Heart right ventricle (tissue), 16 donors: Measurements from ENCODE around the gene PRDM16. TPM values are rescaled to one million over a fixed set of nuclear protein-coding genes. Genes with fewer than 3 reads are reported as not detected.

ENCODE experiments used
- ATAC-seq, 8 donors: fragments of 200-7000 bp; cut with Tn5 transposase; one replicate each; pipeline ENCODE4 v1.9.1; 2020; ENCODE audit warnings: mild to moderate bottlenecking in 8 of 8, moderate library complexity in 8 of 8, moderate number of reproducible peaks in 1 of 8
- DNase-seq, 2 donors: peaks; one replicate each; pipeline ENCODE4 v3.0.0-alpha.2; 2020
- H3K27ac ChIP-seq, 10 donors: fragments of 200-600 bp; sonication (generic) in 2 of 10; one replicate each; pipeline versions ENCODE4 v1.5.0 to v1.8.0; 2020 to 2022; ENCODE audit warnings: mild to moderate bottlenecking in 3 of 10
- H3K27me3 ChIP-seq, 7 donors: fragments of 200-600 bp; one replicate each; pipeline ENCODE4 v1.8.0; 2021 to 2022; ENCODE audit warnings: mild to moderate bottlenecking in 2 of 7
- H3K36me3 ChIP-seq, 9 donors: fragments of 200-600 bp; sonication (generic) in 1 of 9; one replicate each; pipeline versions ENCODE4 v1.5.0 to v1.8.0; 2020 to 2022; ENCODE audit warnings: mild to moderate bottlenecking in 2 of 9
- H3K4me1 ChIP-seq, 9 donors: fragments of 200-600 bp; sonication (generic) in 1 of 9; one replicate each; pipeline versions ENCODE4 v1.5.0 to v1.8.0; 2020 to 2022; ENCODE audit warnings: mild to moderate bottlenecking in 4 of 9
- H3K4me3 ChIP-seq, 10 donors: fragments of 200-600 bp; sonication (generic) in 2 of 10; one replicate each; pipeline versions ENCODE4 v1.5.0 to v1.8.0; 2020 to 2022; ENCODE audit warnings: mild to moderate bottlenecking in 7 of 10, moderate library complexity in 2 of 10
- H3K9me3 ChIP-seq, 11 donors: fragments of 200-600 bp in 10 of 11; sonication (generic) in 2 of 11; one replicate each; pipeline versions ENCODE4 v1.5.0 to v1.8.0; 2013 to 2022; ENCODE audit warnings: mild to moderate bottlenecking in 2 of 11, control low read depth in 1 of 11, moderate library complexity in 1 of 11
- CTCF ChIP-seq, 9 donors: fragments of 200-600 bp; sonication (generic) in 2 of 9; IDR thresholded peaks; one replicate each; pipeline versions ENCODE4 v1.5.0 to v1.8.0; 2021 to 2022; ENCODE audit warnings: antibody characterized with exemption in 9 of 9, mild to moderate bottlenecking in 5 of 9, moderate library complexity in 1 of 9
- WGBS, 2 donors: extraction: QIAGEN DNeasy Blood & Tissue Kit; methylation state at CpG; one replicate each; pipeline ENCODE4 v1.1.7; 2013; ENCODE audit warnings: inconsistent platforms in 1 of 2; 5-methylcytosine and 5-hydroxymethylcytosine counted together
- intact Hi-C, 10 donors: fragments of 100-400 bp; cut with DNase I; formaldehyde crosslinking; loops; one replicate each; pipeline versions ENCODE4 v1.11.1 to v1.14.2; 2022
- polyA plus RNA-seq, 2 donors: library from polyadenylated mRNA; stranded (reverse); fragments of 200-250 nt; gene quantifications; one replicate each; pipeline ENCODE4 v1.2.3, GENCODE V29; 2013
- total RNA-seq, 10 donors: library from RNA; stranded (reverse); fragmentation: NEBNext Ultra II Directional in 3 of 10; extraction: Animal tissue kit (Norgen Biotek cat#: 25700) in 3 of 10; gene quantifications; one replicate each; pipeline versions ENCODE4 v1.2.1 to v1.2.4, GENCODE V29; 2021 to 2023
- donor health status: Arrhythmogenic right ventricular cardiomyopathy.
- donor health status: ischemic (EF 13 %, LVEDD 7.1; RV severe dilation, severe dysfunction).
- donor health status: healthy with polysubstance abuse.
- donor health status: DM: no; HTN: yes; CAD: no.
- donor health status: DM: no; HTN: no; CAD: no.
- donor health status: ischemic (EF 25% LVEDD 6.9; RV normal size, moderate dysfunction).
- donor health status: ischemic (EF 25% LVEDD 5.7; RV mildly dilated, moderate dysfunction).
- donor health status: healthy.
- donor health status: DM: yes; HTN: yes; CAD: no.
- donor health status: Ischemic cardiomyopathy.
- donor health status: ischemic (EF 35%, LVEDD 5.7; RV mildly dilated, moderate dysfunction).
- donor health status: nonischemic (EF 11% LVEDD 7.7; RV severe dilation, severe dysfunction).
- donor health status: DM: yes; HTN: yes; CAD: no.
- donor health status: PGD.
- donor health status: ischemic (EF 29% LVEDD 5.4; RV normal size, mild dysfunction).
- donor health status: nonischemic (EF 23%, LVEDD 6.1; RV moderate dilation, normal function).

The PRDM16 gene
- total and polyA plus RNA-seq, 12 donors, result 4.1 to 25.9 (median 14.8) TPM

GRCh38 chr1:3069491-3070308 lies 697 bp downstream of the PRDM16 start:
- H3K9me3 ChIP-seq, result no peaks in the 10 kb centered on the region
- 0 to 1% methylated on average over 66 to 88 of the region's 91 CpGs for WGBS, 2 donors
- TF ChIP-seq CTCF (IDR thresholded peaks at IDR 0.05), result peak in 8 of 9 donors; percentile 27 to 70 (median 51)
- H3K4me3 ChIP-seq, result peak overlapping the region; percentile 70 to 92 (median 80)
- H3K36me3 ChIP-seq, result no peaks in the 10 kb centered on the region
- peaks cover 17 to 94% (median 79%) of the 10 kb centered on the region in 7 donors for H3K27me3 ChIP-seq
- ATAC-seq (peak in 7 of 8 donors; percentile 35 to 61 (median 42)), DNase-seq (peak in 1 of 2 donors; percentile 68)
- peaks cover 2 to 81% (median 36%) of the 10 kb centered on the region in 9 donors for H3K4me1 ChIP-seq
- peak overlapping the region; percentile 76 to 97 (median 92) for H3K27ac ChIP-seq
- intact Hi-C loops, result loop anchor here (2.0 to 10.0 kb wide), 15 partner anchors 55 to 353 kb away; no protein-coding TSS in a partner anchor

DNA sequence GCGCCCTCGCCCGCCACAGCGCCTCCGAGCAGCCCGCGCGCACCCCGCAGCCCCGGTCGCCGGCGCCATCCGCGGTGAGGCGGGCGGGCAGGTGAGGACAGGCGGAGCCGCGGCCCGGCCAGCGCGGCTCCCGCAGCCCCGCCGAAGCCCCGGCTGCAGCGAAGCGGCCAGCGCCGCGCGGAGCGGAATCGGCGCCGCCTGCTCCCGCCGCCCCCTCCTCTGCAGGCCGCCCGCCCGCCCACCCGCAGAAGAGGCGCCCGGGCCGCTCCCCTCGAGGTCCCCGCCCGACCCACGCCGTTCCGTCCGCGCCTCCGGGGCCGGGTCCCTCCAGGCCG lies 1.3 kb downstream of the PRDM16 start:
- Histone ChIP-seq H3K27ac (peak overlapping the region; percentile 76 to 97 (median 92)), H3K9me3 (no peaks in the 10 kb centered on the region), H3K4me3 (peak overlapping the region; percentile 37 to 92 (median 80)), H3K27me3 (peaks cover 15 to 94% (median 76%) of the 10 kb centered on the region in 7 donors), H3K36me3 (no peaks in the 10 kb centered on the region), H3K4me1 (peaks cover 2 to 81% (median 41%) of the 10 kb centered on the region in 9 donors)
- TF ChIP-seq CTCF (IDR thresholded peaks at IDR 0.05), result no peak
- intact Hi-C loops, result loop anchor here in 7 of 10 donors (2.0 to 10.0 kb wide), 8 partner anchors 55 to 215 kb away; no protein-coding TSS in a partner anchor
- DNase-seq, result no peak
- no peak for ATAC-seq
- WGBS, 2 donors, result 0% methylated on average over 29 to 57 of the region's 57 CpGs

DNA sequence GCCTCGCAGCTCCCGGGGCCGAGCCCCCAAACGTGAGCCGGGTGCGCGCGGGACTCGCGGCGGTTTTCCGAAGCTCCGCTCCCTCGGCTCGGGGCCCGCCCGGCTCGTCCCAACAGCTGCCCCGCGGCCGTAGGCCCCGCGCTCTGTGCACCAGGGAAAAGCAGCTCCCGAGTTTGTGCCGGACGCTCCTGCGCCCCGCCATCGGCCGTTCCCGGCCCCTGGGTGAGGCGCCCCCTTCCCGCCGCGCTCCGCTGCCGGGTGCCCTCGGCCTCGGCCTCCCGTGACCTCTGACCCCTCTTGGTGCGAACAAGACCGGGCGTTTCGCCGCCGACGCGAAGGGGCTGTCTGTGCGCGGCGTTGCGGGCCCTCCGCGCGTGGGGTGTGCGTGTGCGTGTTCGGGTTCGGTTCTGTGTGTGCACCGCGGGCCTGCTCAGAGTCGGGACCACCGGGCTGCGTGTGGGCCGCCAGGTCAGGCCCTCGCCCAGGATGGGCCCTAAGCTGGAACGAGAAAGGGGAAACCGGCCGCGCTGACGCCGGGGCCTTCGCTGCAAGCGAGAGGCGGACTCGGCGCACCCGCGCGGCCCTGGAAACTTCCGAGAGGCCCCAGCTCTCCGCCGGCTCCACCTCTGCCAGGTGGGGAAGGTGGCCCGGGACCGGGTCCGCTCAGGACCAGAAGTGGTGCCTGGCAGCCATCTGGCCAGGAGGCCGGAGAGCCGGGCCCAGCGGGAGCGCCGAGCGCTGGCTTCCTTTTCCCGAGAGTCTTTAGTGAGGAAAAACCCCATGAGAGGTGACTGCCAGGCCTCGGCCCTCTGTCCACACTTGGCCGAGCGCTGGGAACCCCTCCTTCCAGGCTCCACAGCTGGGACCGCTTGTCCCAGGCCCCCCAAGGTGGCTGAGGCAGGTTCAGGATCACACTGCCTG lies 1.9 kb downstream of the PRDM16 start:
- 7 to 11% methylated on average over 90 to 97 of the region's 97 CpGs for WGBS, 2 donors

More for the DNA sequence above, 1.9 kb downstream of the PRDM16 start:
- TF ChIP-seq CTCF (IDR thresholded peaks at IDR 0.05), result no peak
- peak in 2 of 8 donors; percentile 2 to 12 for ATAC-seq
- Histone ChIP-seq H3K27ac (peak overlapping the region; percentile 76 to 95 (median 86)), H3K36me3 (no peaks in the 10 kb centered on the region), H3K27me3 (peaks cover 12 to 93% (median 70%) of the 10 kb centered on the region in 7 donors), H3K4me3 (peak overlapping the region; percentile 37 to 92 (median 76)), H3K9me3 (no peaks in the 10 kb centered on the region), H3K4me1 (peaks cover 2 to 81% (median 45%) of the 10 kb centered on the region in 9 donors)
- no peak for DNase-seq
- intact Hi-C loops, result loop anchor here in 7 of 10 donors (2.0 to 10.0 kb wide), 8 partner anchors 54 to 214 kb away; no protein-coding TSS in a partner anchor
